D721Med (cell line): ENCODE results near the gene TOLLIP.

Experiments used
- DNase-seq: peaks from one replicate; pipeline ENCODE4 v3.0.0; 2011; ENCODE audit warnings: low spot score; ENCODE audit not compliant: insufficient read length
- FAIRE-seq: peaks from 2 replicates; lab custom pipeline; 2011; peaks lifted over from hg19 to GRCh38; lab: Jason Lieb, UNC
- TF ChIP-seq, protein P1 (sequence below): IDR thresholded peaks from 2 replicates; pipeline ENCODE4 v1.5.1; 2012; ENCODE audit warnings: mild to moderate bottlenecking, control low read depth; ENCODE audit not compliant: insufficient read depth; ENCODE audit errors: missing control alignments

TOLLIP gene

DNA sequence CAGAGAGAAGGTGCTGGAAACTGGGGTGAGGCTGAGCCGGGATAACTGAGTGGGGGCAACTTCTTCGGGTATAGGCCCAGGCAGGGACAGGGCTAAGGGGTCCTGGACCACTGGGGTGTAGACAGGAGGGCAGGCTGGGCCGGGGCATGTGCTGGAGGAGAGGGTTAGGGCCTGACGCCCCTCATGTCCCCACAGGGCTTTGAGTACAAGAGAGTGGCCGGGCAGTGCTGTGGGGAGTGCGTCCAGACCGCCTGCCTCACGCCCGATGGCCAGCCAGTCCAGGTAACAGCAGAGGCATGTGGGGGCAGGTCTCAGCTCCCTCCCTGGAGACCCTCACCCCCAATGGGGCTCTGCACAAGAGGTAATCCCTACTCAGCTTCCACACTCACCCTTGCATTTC is 49.9 kb downstream of the TOLLIP start:
- FAIRE-seq = no peak
- TF ChIP-seq, protein P1, sequence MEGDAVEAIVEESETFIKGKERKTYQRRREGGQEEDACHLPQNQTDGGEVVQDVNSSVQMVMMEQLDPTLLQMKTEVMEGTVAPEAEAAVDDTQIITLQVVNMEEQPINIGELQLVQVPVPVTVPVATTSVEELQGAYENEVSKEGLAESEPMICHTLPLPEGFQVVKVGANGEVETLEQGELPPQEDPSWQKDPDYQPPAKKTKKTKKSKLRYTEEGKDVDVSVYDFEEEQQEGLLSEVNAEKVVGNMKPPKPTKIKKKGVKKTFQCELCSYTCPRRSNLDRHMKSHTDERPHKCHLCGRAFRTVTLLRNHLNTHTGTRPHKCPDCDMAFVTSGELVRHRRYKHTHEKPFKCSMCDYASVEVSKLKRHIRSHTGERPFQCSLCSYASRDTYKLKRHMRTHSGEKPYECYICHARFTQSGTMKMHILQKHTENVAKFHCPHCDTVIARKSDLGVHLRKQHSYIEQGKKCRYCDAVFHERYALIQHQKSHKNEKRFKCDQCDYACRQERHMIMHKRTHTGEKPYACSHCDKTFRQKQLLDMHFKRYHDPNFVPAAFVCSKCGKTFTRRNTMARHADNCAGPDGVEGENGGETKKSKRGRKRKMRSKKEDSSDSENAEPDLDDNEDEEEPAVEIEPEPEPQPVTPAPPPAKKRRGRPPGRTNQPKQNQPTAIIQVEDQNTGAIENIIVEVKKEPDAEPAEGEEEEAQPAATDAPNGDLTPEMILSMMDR = no peak

GRCh38 chr11:1259076-1259461 is 50.4 kb downstream of the TOLLIP start:
- no peak for DNase-seq

More for the DNA sequence above, 49.9 kb downstream of the TOLLIP start:
- no peak for DNase-seq

GRCh38 chr11:1258401-1259075 is 50.9 kb downstream of the TOLLIP start:
- TF ChIP-seq, protein P1 = no peak
- DNase-seq (no peak), FAIRE-seq (no peak)

More at GRCh38 chr11:1259076-1259461, 50.4 kb downstream of the TOLLIP start:
- FAIRE-seq = no peak
- TF ChIP-seq, protein P1 = no peak

DNA sequence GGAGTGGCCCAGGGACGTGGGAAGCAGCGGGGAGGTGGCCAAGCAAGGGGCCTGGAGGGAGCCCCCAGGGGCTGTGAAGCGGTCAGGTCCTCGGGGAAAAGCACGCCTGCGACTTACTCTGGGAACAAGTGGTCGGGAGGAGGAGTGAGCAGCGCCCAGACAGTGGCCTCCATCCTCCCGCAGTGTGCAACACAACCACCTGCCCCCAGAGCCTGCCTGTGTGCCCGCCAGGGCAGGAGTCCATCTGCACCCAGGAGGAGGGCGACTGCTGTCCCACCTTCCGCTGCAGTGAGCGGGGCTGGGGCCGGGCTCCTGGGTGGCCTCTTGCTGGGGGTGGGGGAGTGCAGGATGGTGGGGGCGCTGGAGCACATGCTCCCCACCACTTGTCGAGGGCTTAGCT is 51.5 kb downstream of the TOLLIP start:
- FAIRE-seq (no peak), DNase-seq (no peak)

GRCh38 chr11:1257366-1257765 is 52.1 kb downstream of the TOLLIP start:
- FAIRE-seq (no peak), DNase-seq (no peak)
- TF ChIP-seq, protein P1 = no peak

More for the DNA sequence above, 51.5 kb downstream of the TOLLIP start:
- TF ChIP-seq, protein P1 = no peak

DNA sequence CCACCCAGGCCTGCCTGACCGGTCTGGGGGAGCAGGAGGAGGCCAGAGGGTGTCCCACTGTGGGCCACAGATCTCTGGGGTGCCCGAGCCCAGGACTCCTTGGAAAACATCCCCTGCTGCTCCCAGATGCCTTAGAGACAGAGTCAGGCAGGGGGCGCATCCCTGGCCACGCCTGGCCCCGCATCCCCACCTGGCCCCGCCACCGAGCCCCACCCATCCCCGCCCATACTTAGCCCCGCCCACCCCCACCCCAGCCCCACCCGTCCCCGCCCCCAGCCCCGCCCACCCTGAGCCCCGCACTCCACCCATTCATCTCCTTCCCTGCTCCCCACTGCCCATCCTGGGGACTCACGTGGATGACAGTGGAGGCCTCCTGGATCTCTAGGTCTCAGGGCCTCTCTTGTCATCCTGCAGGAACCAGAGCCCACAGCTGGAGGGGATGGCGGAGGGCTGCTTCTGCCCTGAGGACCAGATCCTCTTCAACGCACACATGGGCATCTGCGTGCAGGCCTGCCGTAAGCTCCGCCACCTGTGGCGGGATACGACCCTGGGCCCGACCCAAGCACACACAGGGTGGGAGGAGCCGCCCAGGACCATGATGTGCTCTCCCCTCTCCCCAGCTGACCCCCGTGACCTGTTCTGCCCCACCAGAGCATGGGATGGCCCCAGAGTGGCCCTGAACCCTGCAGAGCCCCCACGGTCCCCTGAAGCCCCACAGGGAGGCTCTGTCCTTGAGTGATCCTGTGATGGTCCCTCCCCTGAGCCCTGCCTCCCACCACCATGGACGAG is 53.0 kb downstream of the TOLLIP start:
- FAIRE-seq = no peak
- TF ChIP-seq, protein P1 = no peak
- DNase-seq = no peak
